Hepatocyte (in vitro differentiated cells): ENCODE data around the gene PCYOX1L. TPM values are rescaled to one million over a fixed set of nuclear protein-coding genes. Genes with fewer than 3 reads are reported as not detected.

ENCODE experiments used
- DNase-seq: peaks from one replicate; pipeline ENCODE4 v3.0.0-alpha.2; 2016; ENCODE audit warnings: low spot score
- H2AFZ ChIP-seq: fragments of 200-600 bp; sonication (generic); 2 replicates; pipeline ENCODE4 v1.6.0; 2016; ENCODE audit warnings: antibody characterized with exemption, mild to moderate bottlenecking
- H3K27ac ChIP-seq: fragments of 200-600 bp; sonication (generic); 2 replicates; pipeline ENCODE4 v1.5.1; 2016; ENCODE audit warnings: mild to moderate bottlenecking
- H3K27me3 ChIP-seq: fragments of 200-600 bp; sonication (generic); 2 replicates; pipeline ENCODE4 v1.6.1; 2016
- H3K36me3 ChIP-seq: fragments of 200-600 bp; sonication (generic); replicated peaks from 2 replicates; pipeline ENCODE4 v1.5.1; 2016; ENCODE audit warnings: low read depth; ENCODE audit not compliant: insufficient read depth
- H3K4me1 ChIP-seq: fragments of 200-600 bp; sonication (generic); 2 replicates; pipeline ENCODE4 v1.5.1; 2016; ENCODE audit warnings: mild to moderate bottlenecking, moderate library complexity; ENCODE audit not compliant: insufficient read depth
- H3K4me2 ChIP-seq: fragments of 200-600 bp; sonication (generic); 2 replicates; pipeline ENCODE4 v1.6.0; 2016
- H3K4me3 ChIP-seq: fragments of 200-600 bp; sonication (generic); 2 replicates; pipeline ENCODE4 v1.5.1; 2016; ENCODE audit warnings: mild to moderate bottlenecking
- H3K79me2 ChIP-seq: fragments of 200-600 bp; sonication (generic); 2 replicates; pipeline ENCODE4 v1.6.0; 2017; ENCODE audit warnings: mild to moderate bottlenecking
- H3K9me2 ChIP-seq: fragments of 200-600 bp; sonication (generic); replicated peaks from 2 replicates; pipeline ENCODE4 v1.6.0; 2017; ENCODE audit warnings: mild to moderate bottlenecking; ENCODE audit not compliant: insufficient read depth
- H3K9me3 ChIP-seq: fragments of 200-600 bp; sonication (generic); 2 replicates; pipeline ENCODE4 v1.5.1; 2016; ENCODE audit warnings: low read depth, mild to moderate bottlenecking
- H4K20me1 ChIP-seq: fragments of 200-600 bp; sonication (generic); 2 replicates; pipeline ENCODE4 v1.6.0; 2016; ENCODE audit warnings: mild to moderate bottlenecking; ENCODE audit not compliant: insufficient read depth, poor library complexity, severe bottlenecking
- CTCF ChIP-seq: fragments of 200-600 bp; sonication (generic); IDR thresholded peaks from 2 replicates; pipeline ENCODE4 v1.5.1; 2016; ENCODE audit warnings: antibody characterized with exemption, mild to moderate bottlenecking; ENCODE audit not compliant: poor library complexity
- EZH2 ChIP-seq: fragments of 200-600 bp; sonication (generic); IDR thresholded peaks from 2 replicates; pipeline ENCODE4 v1.6.1; 2016; ENCODE audit warnings: antibody characterized with exemption, mild to moderate bottlenecking, borderline replicate concordance
- EZH2phosphoT487 ChIP-seq: fragments of 200-600 bp; sonication (generic); IDR thresholded peaks from one replicate; pipeline ENCODE4 v1.6.1; 2018; ENCODE audit warnings: antibody characterized with exemption, mild to moderate bottlenecking, low read depth, moderate library complexity; ENCODE audit not compliant: unreplicated experiment, severe bottlenecking
- WGBS: methylation state at CpG from one replicate; pipeline ENCODE4 v1.1.6; 2016; ENCODE audit warnings: low lambda C conversion rate; ENCODE audit errors: missing lambda C conversion rate; 5-methylcytosine and 5-hydroxymethylcytosine counted together
- polyA plus RNA-seq: library from polyadenylated mRNA; unstranded; fragments of >200 nt; fragmentation: Nextera tagmentation; extraction: Ambion mirVana; gene quantifications from 2 replicates; pipeline ENCODE4 v1.2.1, GENCODE V29; 2016
- total RNA-seq: library from RNA; depleted of rRNA; stranded (reverse); fragments of >200 nt; gene quantifications from 2 replicates; pipeline ENCODE4 v1.2.3, GENCODE V29; 2014

The PCYOX1L gene
- total and polyA plus RNA-seq, 2 experiments from 2014 or later: 9.1 to 14.4 TPM

DNA sequence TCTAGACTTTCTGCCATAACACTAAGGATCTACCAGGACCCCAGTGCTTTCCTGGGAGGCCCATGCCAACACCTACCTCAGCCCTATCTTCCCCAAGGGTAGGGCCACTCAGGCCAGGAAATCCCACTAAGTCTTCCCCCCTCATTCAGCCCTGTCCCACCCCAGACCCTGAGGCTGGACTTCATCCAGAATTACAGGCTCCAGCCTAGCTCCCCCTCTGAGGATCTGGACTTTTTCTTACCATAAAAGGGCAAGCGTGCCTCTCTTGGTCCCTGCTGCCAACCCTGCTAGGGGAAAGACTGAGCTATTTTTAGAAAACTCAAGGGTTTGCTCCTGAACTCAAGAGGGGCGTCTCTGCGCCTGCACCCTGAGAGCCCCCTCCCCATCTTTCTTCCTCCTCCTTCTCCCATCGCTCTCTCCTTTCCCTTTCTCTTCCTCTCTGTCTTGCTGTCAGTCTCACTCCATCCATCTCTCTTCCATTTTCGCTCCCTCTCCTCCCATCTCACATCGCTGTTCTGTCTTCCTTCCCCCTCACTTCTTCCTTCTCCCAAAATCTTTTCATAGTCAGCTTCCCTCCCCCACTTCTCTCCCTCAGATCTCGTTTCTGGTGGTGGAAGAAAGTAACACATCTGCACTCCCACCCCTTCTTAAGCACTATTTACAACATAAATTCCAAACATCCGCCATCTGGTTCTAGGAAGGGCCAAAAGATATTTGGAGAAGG lies 59.3 kb downstream of the PCYOX1L start:
- H3K79me2 ChIP-seq: peaks cover 6% of the 10 kb centered on the region
- H3K27me3 ChIP-seq: no peaks in the 10 kb centered on the region
- TF ChIP-seq EZH2 (no peak), EZH2phosphoT487 (no peak), CTCF (no peak)
- H3K9me3 ChIP-seq: no peaks in the 10 kb centered on the region
- peak overlapping the region; percentile 63 for H3K4me2 ChIP-seq
- WGBS: 62% methylated on average over 8 of the region's 8 CpGs
- H3K27ac ChIP-seq: peak overlapping the region; percentile 90
- H3K36me3 ChIP-seq: no peaks in the 10 kb centered on the region
- no peaks in the 10 kb centered on the region for H4K20me1 ChIP-seq
- no peak overlapping the region for H2AFZ ChIP-seq
- peaks cover 57% of the 10 kb centered on the region for H3K4me1 ChIP-seq
- DNase-seq: peak; percentile 66
- H3K9me2 ChIP-seq: no peaks in the 10 kb centered on the region
- H3K4me3 ChIP-seq: no peak overlapping the region

DNA sequence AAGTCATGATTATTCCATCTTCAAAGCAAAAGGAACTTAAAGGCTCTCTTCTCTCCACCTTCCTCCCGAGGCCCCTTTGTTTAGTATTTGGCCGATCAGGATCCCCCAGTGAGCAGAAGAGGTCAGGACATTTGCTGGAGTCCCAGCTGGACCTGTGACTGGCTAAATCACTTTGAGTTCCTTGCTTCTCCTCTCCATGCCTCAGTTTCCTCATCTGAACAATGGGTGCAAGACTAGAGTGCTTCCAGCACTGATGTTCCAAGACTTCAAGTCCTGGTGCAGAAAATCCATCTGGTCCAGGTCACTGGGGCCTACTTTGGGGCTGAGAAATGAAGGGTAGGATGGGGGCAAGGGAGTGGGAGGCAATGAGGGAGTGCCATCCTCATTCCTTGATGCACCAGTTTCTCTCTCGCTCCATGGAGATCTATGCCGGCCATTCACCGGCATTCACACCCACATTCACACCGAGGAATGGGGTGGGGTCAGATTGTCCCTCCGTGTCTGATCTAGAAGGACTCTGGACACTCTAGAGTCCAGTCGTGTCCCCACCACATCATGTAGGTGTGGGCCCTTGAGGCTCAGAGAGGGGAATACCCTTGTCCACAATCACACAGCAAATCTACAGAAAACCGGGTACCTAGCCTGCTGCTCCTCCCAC lies 60.0 kb downstream of the PCYOX1L start:
- H3K9me2 ChIP-seq: no peaks in the 10 kb centered on the region
- H3K79me2 ChIP-seq: peaks cover 4% of the 10 kb centered on the region
- peak overlapping the region; percentile 63 for H3K4me2 ChIP-seq
- peak overlapping the region; percentile 90 for H3K27ac ChIP-seq
- no peak overlapping the region for H2AFZ ChIP-seq
- H3K36me3 ChIP-seq: no peaks in the 10 kb centered on the region
- H3K4me3 ChIP-seq: no peak overlapping the region
- H4K20me1 ChIP-seq: no peaks in the 10 kb centered on the region
- DNase-seq: no peak
- no peaks in the 10 kb centered on the region for H3K27me3 ChIP-seq
- no peaks in the 10 kb centered on the region for H3K9me3 ChIP-seq
- 73% methylated on average over 9 of the region's 9 CpGs for WGBS
- peaks cover 63% of the 10 kb centered on the region for H3K4me1 ChIP-seq
- TF ChIP-seq EZH2 (no peak), CTCF (no peak), EZH2phosphoT487 (no peak)

DNA sequence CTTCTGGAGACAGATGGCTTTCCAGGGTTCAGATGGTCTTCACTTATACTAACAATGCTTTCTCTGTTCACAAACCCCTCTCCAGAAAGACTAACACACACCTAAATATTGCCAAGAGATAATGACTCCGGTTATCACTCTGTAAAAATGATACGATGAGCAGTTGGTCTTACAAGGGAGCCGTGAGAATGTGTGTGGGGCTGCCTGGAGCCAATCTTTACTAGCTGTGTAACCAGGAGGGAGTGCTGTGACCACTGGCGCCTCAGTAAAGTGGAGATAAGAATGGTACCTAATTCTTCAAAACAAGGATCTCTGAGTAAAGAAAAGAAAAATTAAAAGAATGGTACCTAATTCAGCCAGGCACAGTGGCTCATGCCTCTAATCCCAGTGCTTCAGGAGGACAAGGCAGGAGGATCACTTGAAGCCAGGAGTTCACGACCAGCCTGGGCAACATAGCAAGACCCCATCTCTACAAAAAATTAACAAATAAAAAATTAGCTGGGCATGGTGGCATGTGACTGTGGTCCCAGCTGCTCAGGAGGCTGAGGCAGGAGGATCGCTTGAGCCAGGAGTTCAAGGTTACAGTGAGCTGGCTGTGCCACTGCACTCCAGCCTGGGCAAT lies 61.2 kb downstream of the PCYOX1L start:
- no peak overlapping the region for H3K4me2 ChIP-seq
- H3K9me3 ChIP-seq: no peaks in the 10 kb centered on the region
- 52% methylated on average over 6 of the region's 6 CpGs for WGBS
- DNase-seq: peak; percentile 9
- peak overlapping the region; percentile 90 for H3K27ac ChIP-seq
- no peaks in the 10 kb centered on the region for H3K27me3 ChIP-seq
- H3K36me3 ChIP-seq: no peaks in the 10 kb centered on the region
- peaks cover 73% of the 10 kb centered on the region for H3K4me1 ChIP-seq
- no peak overlapping the region for H3K4me3 ChIP-seq
- no peaks in the 10 kb centered on the region for H4K20me1 ChIP-seq
- peaks cover 4% of the 10 kb centered on the region for H3K79me2 ChIP-seq
- TF ChIP-seq EZH2phosphoT487 (no peak), EZH2 (no peak)
- H2AFZ ChIP-seq: no peak overlapping the region
- no peaks in the 10 kb centered on the region for H3K9me2 ChIP-seq

Other genes with a start within 250 kb of the PCYOX1L start
- gene ABLIM3, start 216.6 kb upstream of the PCYOX1L start, total RNA-seq: 7.0 and 7.3 TPM in 2 replicates
- 7.8 and 8.1 TPM in 2 replicates for gene ABLIM3, start 216.6 kb upstream of the PCYOX1L start, polyA plus RNA-seq
- 1.2 and 1.3 TPM in 2 replicates for gene AFAP1L1, start 86.2 kb upstream of the PCYOX1L start, total RNA-seq
- gene AFAP1L1, start 86.2 kb upstream of the PCYOX1L start, polyA plus RNA-seq: 1.8 and 2.3 TPM in 2 replicates
- gene GRPEL2, start 12.5 kb upstream of the PCYOX1L start, total RNA-seq: 18.7 and 19.6 TPM in 2 replicates
- 6.7 and 7.6 TPM in 2 replicates for gene GRPEL2, start 12.5 kb upstream of the PCYOX1L start, polyA plus RNA-seq
- 0.60 TPM in 1 of 2 replicates, not detected in the other for gene IL17B, start 21.2 kb downstream of the PCYOX1L start, total RNA-seq
- gene IL17B, start 21.2 kb downstream of the PCYOX1L start, polyA plus RNA-seq: 0.27 TPM in 1 of 2 replicates, not detected in the other
- 220 and 231 TPM in 2 replicates for gene CSNK1A1, start 193.4 kb downstream of the PCYOX1L start, total RNA-seq
- 102 and 106 TPM in 2 replicates for gene CSNK1A1, start 193.4 kb downstream of the PCYOX1L start, polyA plus RNA-seq
- 2.0 and 2.3 TPM in 2 replicates for gene ARHGEF37, start 223.5 kb downstream of the PCYOX1L start, total RNA-seq
- gene ARHGEF37, start 223.5 kb downstream of the PCYOX1L start, polyA plus RNA-seq: 2.9 and 3.1 TPM in 2 replicates